GM13976 (cell line): ENCODE results near the gene NLGN1.

Source experiments
- DNase-seq: peaks from one replicate; pipeline ENCODE4 v3.0.0; 2012; ENCODE audit warnings: low spot score
- CTCF ChIP-seq: IDR thresholded peaks from 2 replicates; pipeline ENCODE4 v1.5.1; 2012; ENCODE audit warnings: borderline replicate concordance, mild to moderate bottlenecking; ENCODE audit not compliant: insufficient read depth; ENCODE audit errors: extremely low read depth, missing control alignments, control extremely low read depth
- in situ Hi-C: fragments of 300-500 bp; cut with MboI; formaldehyde crosslinking; loops from one replicate; pipeline ENCODE4 v1.12.0; 2022; ENCODE audit warnings: low sequenced_read_pairs, mixed read lengths, inconsistent platforms; ENCODE audit not compliant: unreplicated experiment

NLGN1 gene

GRCh38 chr3:174102866-174103265 lies 705.3 kb downstream of the NLGN1 start:
- in situ Hi-C loops = no loop called here
- TF ChIP-seq CTCF = no peak
- DNase-seq = no peak

GRCh38 chr3:174110761-174111160 lies 713.2 kb downstream of the NLGN1 start:
- in situ Hi-C loops = no loop called here
- DNase-seq = no peak
- TF ChIP-seq CTCF = no peak

DNA sequence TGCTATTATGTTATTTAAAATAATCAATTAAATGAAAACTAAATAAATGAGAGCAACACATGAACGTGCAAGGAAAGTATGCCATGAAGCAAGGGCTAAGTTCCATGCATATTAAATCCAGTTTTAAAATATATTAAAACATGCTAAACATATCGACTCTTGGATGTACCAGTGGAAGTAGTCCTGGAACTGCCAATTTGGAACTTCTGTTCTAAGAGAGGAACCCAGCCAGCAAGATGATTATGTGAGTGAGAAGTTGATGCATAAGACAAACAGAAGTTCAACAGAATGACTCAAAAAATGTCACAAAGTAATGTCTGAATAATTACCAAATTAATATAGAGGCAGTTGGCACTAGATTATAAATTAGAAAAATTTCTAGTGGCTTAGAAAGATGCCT lies 714.2 kb downstream of the NLGN1 start:
- in situ Hi-C loops = no loop called here
- DNase-seq = no peak
- no peak for TF ChIP-seq CTCF

- TF ChIP-seq CTCF = no peak
- in situ Hi-C loops = no loop called here
- no peak for DNase-seq
Measured at GRCh38 chr3:174116421-174116820, 718.9 kb downstream of the NLGN1 start.

DNA sequence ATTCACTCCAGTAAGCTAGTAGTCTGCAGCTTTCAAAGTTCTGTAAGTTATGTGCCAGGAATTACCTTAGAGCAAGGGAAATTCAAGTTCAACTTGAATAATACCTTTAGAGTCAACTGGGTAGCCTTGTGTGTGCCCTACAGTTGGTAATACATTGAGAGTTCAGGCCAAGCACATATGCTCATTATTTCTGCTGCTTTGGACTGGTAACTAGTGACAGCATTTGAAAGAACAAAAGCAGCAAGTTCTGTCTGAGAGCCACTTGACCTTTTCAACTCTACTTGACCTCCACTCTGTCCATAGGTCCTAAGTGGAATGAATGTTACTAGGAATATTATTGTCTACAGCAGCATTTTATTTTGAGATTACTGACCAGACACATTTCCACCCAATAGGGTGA lies 723.5 kb downstream of the NLGN1 start:
- in situ Hi-C loops = no loop called here
- TF ChIP-seq CTCF = no peak
- no peak for DNase-seq

- DNase-seq = no peak
- in situ Hi-C loops = no loop called here
- TF ChIP-seq CTCF = no peak
Measured at GRCh38 chr3:174122411-174122810, 724.9 kb downstream of the NLGN1 start.

DNA sequence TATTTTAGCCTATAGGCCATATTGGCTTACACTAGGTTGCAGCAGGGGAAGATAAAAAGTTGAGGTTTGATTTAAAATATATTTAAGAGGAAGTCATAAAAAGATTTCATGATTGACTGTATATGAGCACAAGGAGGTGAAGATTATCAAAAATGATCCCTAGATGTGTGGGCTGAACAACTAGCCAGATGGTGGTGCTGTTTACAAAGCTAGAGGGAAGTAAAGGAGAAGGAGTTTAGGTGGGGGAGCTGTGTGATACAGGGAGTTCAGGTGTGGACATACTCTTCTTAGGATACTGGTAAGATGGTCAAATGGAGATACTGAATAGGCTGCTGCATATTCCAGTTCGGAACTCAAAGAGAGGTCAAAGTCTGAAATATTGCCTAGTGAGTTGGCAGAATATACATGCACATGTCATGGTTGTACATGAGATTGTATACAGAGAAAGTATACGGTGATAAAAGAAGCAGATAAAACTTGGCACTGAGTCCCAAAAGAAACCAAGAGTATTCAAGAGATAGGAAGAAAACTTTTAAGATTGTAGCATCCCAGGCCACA lies 727.8 kb downstream of the NLGN1 start:
- peak; percentile 13 for DNase-seq
- in situ Hi-C loops = no loop called here
- peak; percentile 26 for TF ChIP-seq CTCF
